OCI-M2 (cell line): Measurements from ENCODE around the gene RIPK4.
"Not testable (repeated sequence)": the region's sequence is repeated elsewhere in the genome, so short reads cannot be mapped to it uniquely, and the experiment has no call there.

Source experiments
- DNase-seq: peaks from one replicate; lab custom pipeline; 2025; ENCODE audit not compliant: unreplicated experiment; lab: John Stamatoyannopoulos, UW

Gene RIPK4

DNA sequence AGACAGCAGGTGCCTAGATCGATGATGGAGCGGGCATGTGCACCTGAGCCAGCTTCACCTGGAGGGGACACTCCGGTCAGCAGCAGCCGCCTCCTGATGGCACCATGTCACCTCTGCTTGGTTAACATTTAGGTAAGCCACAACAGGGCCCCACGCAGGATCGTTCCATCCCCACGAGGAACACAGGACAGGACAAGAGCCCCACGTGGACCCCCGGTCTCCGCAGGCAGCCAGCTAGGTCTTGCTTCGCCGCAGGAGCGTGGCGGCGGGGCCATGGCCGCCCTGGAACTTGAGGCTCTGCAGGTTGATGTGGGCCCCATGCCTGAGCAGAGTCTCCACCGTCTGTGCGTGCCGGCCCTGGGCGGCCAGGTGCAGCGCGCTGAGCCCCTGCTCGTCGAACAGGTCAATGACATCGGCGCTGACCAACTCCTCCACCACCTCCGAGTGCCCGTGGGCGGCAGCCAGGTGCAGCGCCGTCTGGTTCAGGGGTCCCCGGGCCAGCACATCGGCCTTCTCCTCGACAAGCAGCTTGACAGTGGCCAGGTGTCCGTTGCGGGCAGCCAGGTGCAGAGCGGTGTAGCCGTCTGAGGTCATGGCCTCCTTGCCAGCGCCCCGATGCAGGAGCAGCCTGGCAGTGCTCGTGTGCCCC, 26.1 kb downstream of the RIPK4 start:
- DNase-seq: no peak

- no peak for DNase-seq
Observed at GRCh38 chr21:41739936-41740335, 26.9 kb downstream of the RIPK4 start.

GRCh38 chr21:41739011-41739410, 27.8 kb downstream of the RIPK4 start:
- DNase-seq: no peak

GRCh38 chr21:41737651-41738324, 29.1 kb downstream of the RIPK4 start:
- no peak for DNase-seq

GRCh38 chr21:41736423-41736822, 30.4 kb downstream of the RIPK4 start:
- DNase-seq: no peak

DNA sequence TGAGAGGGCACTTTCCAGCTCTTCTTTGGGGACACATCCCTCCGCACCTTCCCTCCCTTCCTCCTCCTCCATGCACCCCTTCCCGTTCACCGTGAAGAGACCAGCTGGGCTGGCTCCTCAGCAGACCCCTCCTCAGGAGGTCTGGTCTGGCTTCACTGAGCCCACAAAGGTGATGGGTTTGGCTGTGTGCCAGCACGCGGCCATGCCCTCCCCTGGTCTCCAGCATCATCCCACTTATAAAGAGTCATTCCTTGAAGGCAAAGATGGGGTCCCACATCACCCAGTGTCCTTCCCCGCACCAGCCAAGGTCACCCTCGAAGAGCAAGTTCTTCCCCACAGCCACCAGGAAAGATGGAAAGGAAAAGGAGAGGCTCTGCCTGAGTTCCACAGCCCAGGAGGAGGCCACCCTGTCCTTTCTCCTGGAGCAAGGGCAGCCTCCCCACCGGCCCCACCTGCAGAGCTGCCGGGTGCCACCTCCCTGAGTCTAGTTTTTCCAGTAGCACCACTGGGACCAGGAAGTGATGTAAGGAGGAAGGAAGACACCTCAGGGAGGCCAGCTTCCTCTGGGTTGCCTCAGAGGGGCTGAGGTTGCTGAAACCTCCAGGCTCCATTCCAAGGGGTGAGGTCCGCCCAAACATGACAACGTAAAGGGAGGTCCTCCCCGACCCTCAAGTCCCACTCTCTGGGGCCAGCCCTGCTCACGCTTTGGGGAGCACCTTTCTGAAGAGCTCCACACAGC, 32.7 kb downstream of the RIPK4 start:
- no peak for DNase-seq

GRCh38 chr21:41731081-41731480, 35.8 kb downstream of the RIPK4 start:
- DNase-seq: no peak

GRCh38 chr21:41730367-41730765, 36.5 kb downstream of the RIPK4 start:
- no peak for DNase-seq

DNA sequence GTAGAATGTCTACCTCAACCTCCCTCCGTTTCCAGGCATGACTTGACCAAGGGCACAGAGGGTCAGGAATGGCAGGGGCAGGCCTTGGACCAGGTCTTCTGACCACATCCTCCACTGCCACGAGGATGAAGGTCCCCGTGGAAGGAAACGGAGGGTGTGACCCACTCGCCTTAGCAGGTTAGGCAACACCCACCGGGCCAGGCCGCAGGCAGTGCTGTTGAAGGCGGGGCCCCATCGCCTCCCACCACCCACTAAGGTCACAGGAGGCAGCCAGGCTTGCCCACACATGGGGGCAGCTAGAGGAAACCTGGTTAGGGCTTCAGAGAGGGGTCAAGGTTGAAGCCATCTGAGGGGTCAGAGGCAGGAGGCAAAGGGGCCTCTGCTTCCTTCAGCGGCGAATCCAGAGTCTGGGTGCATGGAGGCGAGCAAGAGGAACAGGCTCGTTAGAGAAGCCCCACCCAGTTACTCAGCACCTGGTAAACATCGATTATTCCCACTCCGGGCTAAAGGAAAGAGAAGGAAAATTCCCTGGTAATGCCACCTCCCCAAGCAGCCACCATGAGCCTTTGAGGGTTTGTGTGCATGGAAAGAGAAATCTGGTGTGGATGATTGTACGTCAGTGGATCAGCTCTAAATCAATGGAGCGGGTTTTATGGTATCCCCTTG, 37.0 kb downstream of the RIPK4 start:
- DNase-seq: no peak

DNA sequence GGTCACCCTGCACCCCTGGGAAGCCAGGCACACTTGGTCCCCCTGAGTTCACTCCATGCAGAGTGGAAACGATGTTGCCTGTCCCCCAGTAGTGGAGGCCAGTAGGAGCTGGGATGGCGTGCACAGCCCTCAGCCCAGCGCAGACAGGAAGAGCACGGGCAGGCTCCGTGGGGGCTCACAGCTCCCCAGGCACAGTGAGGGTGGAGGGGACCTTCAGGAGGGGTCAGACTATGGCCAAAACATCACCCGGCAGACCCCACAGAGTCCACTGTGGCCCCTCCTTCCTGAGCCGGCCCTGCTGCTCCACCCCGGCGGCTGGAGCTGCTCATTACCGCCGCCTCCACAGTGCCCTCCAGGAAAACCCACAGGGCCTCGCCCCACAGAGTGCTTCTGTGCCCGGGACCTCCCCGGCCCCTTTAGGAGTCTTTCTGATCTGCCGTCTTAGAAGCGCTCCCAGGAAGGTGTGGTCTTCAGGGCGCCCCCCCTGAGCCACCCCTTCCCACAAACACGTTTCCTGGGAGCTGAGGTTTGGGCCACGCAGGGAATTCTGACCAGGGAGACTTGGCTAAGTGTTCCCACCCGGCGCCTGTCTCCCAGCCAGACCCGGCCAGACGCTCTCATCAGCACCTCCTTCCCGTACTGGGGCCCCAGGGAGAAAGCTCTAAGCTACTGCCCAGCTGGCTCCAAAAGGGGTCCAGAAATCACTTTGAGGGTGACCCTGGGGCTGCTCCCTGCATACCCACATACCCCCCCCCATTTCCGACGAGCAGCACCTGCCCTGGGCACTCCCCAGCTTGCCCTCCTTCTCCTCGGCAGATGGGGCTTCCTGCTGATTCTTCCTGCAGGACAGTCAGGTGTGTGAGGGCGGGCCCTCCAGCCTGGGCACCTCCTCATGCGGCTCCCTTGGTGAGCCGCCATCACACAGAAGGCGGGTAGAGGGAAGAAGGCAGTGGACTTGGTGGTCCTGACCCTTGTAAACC, 38.8 kb downstream of the RIPK4 start:
- DNase-seq: no peak

- DNase-seq: no peak
Observed at GRCh38 chr21:41726970-41727783, 39.7 kb downstream of the RIPK4 start.

DNA sequence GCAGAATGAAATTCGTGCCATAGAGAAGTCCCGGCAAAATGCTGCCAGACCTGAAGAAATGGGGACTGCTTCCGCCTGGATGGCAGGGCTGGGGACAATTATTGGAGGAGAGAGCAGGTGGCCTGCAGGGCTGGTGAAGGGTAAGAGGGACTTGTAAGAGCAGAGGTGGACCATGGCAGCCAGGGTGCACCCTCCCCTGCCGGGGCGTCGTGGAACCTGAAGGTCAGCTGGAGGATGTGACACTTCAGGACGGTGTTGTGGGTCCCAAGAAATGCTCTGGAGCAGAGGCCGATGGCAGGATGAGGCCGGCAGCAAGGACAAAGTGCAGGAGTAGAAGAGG, 40.3 kb downstream of the RIPK4 start:
- no peak for DNase-seq

GRCh38 chr21:41726058-41726558, 40.7 kb downstream of the RIPK4 start:
- no peak for DNase-seq

- DNase-seq: no peak
Observed at GRCh38 chr21:41725421-41726031, 41.3 kb downstream of the RIPK4 start.

- DNase-seq: not testable (repeated sequence)
Observed at GRCh38 chr21:41723835-41724234, 43.0 kb downstream of the RIPK4 start.

GRCh38 chr21:41722052-41723018, 44.5 kb downstream of the RIPK4 start:
- no peak for DNase-seq

DNA sequence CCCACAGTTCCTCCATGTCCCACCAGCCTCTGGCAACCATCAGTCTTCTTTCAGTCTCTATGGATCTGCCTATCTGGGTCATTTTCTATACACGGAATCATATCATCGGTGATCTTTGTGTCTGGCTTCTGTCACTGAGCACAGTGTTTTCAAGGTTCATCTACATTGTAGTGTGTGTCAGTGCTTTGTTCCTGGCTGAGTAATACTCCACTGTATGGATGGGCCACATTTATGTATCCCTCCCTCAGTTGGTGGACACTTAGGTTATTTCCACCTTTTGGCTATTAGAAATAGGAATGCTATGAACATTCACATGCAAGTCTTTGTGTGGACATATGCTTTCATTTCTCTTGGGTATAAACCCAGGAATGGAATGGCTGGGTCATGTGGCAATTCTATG, 46.6 kb downstream of the RIPK4 start:
- no peak for DNase-seq

GRCh38 chr21:41719691-41720090, 47.2 kb downstream of the RIPK4 start:
- DNase-seq: no peak
